ENCODE data around the gene RBKS. TPM values are rescaled to one million over a fixed set of nuclear protein-coding genes. Genes with fewer than 3 reads are reported as not detected.
A peak's percentile ranks its signal among the peaks of the same experiment; 100 is the strongest.

RBKS gene
- total and polyA plus RNA-seq, 2 of the 13 experiments (the other 11 are each of a cell fraction or from before 2014, with no cell fraction given) = 7.7 to 8.3 TPM

DNA sequence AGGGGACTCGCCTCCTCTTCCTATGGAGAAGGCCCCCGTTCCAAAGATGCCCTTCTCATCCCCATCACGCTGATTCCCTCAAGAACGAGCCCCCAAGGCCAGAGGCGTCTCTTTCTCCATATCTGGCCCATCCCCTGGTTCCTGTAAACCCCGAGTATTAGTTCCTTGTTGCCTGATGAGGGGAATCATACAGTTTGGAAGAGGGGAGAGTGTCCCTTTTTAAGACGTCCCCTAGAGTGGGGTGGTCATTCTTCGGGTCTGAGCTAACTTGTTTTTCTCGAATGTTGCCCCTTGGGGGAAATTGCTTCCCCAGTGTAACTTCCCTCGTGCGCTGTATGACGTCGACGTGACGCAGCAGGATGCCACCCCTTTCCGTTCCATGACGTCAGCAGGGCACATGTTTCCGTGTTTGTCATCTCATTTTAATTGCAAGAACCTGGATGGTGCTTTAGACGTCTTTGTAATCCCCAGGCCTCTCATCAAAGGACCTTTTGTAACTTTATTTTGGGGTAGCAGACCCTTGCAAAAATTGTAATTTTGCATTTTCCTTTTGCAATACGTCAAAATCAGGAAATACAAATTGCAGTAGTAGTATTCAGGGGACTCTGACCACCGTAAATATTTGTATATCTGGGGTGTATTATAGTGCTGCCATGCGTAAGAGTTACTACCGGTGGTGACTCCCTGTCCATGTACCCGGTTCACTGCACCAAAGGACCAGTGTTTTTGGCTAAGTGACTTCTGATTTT, 911 bp upstream of the RBKS start (continued):
- TF ChIP-seq, protein P1, sequence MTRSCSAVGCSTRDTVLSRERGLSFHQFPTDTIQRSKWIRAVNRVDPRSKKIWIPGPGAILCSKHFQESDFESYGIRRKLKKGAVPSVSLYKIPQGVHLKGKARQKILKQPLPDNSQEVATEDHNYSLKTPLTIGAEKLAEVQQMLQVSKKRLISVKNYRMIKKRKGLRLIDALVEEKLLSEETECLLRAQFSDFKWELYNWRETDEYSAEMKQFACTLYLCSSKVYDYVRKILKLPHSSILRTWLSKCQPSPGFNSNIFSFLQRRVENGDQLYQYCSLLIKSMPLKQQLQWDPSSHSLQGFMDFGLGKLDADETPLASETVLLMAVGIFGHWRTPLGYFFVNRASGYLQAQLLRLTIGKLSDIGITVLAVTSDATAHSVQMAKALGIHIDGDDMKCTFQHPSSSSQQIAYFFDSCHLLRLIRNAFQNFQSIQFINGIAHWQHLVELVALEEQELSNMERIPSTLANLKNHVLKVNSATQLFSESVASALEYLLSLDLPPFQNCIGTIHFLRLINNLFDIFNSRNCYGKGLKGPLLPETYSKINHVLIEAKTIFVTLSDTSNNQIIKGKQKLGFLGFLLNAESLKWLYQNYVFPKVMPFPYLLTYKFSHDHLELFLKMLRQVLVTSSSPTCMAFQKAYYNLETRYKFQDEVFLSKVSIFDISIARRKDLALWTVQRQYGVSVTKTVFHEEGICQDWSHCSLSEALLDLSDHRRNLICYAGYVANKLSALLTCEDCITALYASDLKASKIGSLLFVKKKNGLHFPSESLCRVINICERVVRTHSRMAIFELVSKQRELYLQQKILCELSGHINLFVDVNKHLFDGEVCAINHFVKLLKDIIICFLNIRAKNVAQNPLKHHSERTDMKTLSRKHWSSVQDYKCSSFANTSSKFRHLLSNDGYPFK (CRISPR knock-in tag; IDR thresholded peaks at IDR 0.05; ENCODE audit: borderline replicate concordance) = no peak
- TF ChIP-seq SOX13 (IDR thresholded peaks at IDR 0.05) = peak; percentile 35; the same call in 1 of the 2 replicates
- no peak for TF ChIP-seq SOX13 (CRISPR knock-in tag; conservative IDR thresholded peaks at IDR 0.05 in 1 of 2, IDR thresholded peaks at IDR 0.05 in 1 of 2)
- TF ChIP-seq ZNF629 (CRISPR knock-in tag; conservative IDR thresholded peaks at IDR 0.05) = no peak
- no peak for TF ChIP-seq ZNF781 (CRISPR knock-in tag; IDR thresholded peaks at IDR 0.05; ENCODE audit: borderline replicate concordance, not compliant biosample characterization)
- TF ChIP-seq, protein P2, sequence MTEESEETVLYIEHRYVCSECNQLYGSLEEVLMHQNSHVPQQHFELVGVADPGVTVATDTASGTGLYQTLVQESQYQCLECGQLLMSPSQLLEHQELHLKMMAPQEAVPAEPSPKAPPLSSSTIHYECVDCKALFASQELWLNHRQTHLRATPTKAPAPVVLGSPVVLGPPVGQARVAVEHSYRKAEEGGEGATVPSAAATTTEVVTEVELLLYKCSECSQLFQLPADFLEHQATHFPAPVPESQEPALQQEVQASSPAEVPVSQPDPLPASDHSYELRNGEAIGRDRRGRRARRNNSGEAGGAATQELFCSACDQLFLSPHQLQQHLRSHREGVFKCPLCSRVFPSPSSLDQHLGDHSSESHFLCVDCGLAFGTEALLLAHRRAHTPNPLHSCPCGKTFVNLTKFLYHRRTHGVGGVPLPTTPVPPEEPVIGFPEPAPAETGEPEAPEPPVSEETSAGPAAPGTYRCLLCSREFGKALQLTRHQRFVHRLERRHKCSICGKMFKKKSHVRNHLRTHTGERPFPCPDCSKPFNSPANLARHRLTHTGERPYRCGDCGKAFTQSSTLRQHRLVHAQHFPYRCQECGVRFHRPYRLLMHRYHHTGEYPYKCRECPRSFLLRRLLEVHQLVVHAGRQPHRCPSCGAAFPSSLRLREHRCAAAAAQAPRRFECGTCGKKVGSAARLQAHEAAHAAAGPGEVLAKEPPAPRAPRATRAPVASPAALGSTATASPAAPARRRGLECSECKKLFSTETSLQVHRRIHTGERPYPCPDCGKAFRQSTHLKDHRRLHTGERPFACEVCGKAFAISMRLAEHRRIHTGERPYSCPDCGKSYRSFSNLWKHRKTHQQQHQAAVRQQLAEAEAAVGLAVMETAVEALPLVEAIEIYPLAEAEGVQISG (CRISPR knock-in tag; IDR thresholded peaks at IDR 0.05) = no peak; the same call in 1 of the 2 replicates
- TF ChIP-seq ZBTB42 (CRISPR knock-in tag; IDR thresholded peaks at IDR 0.05) = 0 out of 2 replicates have a peak, but pooled peaks have one; percentile 40
- TF ChIP-seq ZNF570 (CRISPR knock-in tag; IDR thresholded peaks at IDR 0.05; ENCODE audit: borderline replicate concordance) = no peak
- TF ChIP-seq TGIF2 (CRISPR knock-in tag; IDR thresholded peaks at IDR 0.05) = no peak
- TF ChIP-seq NFE2L2 (IDR thresholded peaks at IDR 0.05; ENCODE audit: low read length) = no peak
- no peak for TF ChIP-seq ZNF572 (CRISPR knock-in tag; IDR thresholded peaks at IDR 0.05)
- TF ChIP-seq JUN (CRISPR knock-in tag; IDR thresholded peaks at IDR 0.05) = peak; percentile 60; the same call in 1 of the 2 replicates
- no peak for TF ChIP-seq ARNT (IDR thresholded peaks at IDR 0.05)
- TF ChIP-seq ZNF138 (CRISPR knock-in tag; IDR thresholded peaks at IDR 0.05; ENCODE audit: low read depth) = no peak
- no peak for TF ChIP-seq PPARG (CRISPR knock-in tag; conservative IDR thresholded peaks at IDR 0.05)
- no peak for TF ChIP-seq RFXAP (CRISPR knock-in tag; IDR thresholded peaks at IDR 0.05; ENCODE audit: borderline replicate concordance)
- TF ChIP-seq ZNF441 (CRISPR knock-in tag; IDR thresholded peaks at IDR 0.05; ENCODE audit: borderline replicate concordance) = no peak
- no peak for TF ChIP-seq YEATS2 (CRISPR knock-in tag; IDR thresholded peaks at IDR 0.05; ENCODE audit: borderline replicate concordance)
- no peak for TF ChIP-seq ZNF713 (CRISPR knock-in tag; IDR thresholded peaks at IDR 0.05)
- TF ChIP-seq ZNF616 (CRISPR knock-in tag; IDR thresholded peaks at IDR 0.05; ENCODE audit: low read depth) = no peak
- TF ChIP-seq CAMTA2 (CRISPR knock-in tag; IDR thresholded peaks at IDR 0.05; ENCODE audit: borderline replicate concordance) = peak; percentile 95
- no peak for TF ChIP-seq ZC3H13 (CRISPR knock-in tag; IDR thresholded peaks at IDR 0.05)
- no peak for TF ChIP-seq ZNF780A (CRISPR knock-in tag; IDR thresholded peaks at IDR 0.05)
- TF ChIP-seq, protein P3, sequence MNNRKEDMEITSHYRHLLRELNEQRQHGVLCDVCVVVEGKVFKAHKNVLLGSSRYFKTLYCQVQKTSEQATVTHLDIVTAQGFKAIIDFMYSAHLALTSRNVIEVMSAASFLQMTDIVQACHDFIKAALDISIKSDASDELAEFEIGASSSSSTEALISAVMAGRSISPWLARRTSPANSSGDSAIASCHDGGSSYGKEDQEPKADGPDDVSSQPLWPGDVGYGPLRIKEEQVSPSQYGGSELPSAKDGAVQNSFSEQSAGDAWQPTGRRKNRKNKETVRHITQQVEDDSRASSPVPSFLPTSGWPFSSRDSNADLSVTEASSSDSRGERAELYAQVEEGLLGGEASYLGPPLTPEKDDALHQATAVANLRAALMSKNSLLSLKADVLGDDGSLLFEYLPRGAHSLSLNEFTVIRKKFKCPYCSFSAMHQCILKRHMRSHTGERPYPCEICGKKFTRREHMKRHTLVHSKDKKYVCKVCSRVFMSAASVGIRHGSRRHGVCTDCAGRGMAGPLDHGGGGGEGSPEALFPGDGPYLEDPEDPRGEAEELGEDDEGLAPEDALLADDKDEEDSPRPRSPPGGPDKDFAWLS (CRISPR knock-in tag; IDR thresholded peaks at IDR 0.05; ENCODE audit: borderline replicate concordance) = no peak

Measured in HepG2 (cell line).